HFF-Myc (cell line): ENCODE measurements around the gene CORO2B.
A peak's percentile ranks its signal among the peaks of the same experiment; 100 is the strongest.

ENCODE experiments used
- DNase-seq: peaks from one replicate; pipeline ENCODE4 v3.0.0-alpha.2; 2011; ENCODE audit warnings: low read depth; ENCODE audit errors: extremely low read depth
- H3K4me3 ChIP-seq: replicated peaks from 2 replicates; pipeline ENCODE4 v1.5.1; 2011; ENCODE audit warnings: low read depth, mild to moderate bottlenecking, control low read depth, low read length
- CTCF ChIP-seq: IDR thresholded peaks from 2 replicates; pipeline ENCODE4 v1.5.1; 2012; ENCODE audit warnings: mild to moderate bottlenecking, low read depth, low read length, control low read depth; ENCODE audit errors: missing control alignments

CORO2B gene

DNA sequence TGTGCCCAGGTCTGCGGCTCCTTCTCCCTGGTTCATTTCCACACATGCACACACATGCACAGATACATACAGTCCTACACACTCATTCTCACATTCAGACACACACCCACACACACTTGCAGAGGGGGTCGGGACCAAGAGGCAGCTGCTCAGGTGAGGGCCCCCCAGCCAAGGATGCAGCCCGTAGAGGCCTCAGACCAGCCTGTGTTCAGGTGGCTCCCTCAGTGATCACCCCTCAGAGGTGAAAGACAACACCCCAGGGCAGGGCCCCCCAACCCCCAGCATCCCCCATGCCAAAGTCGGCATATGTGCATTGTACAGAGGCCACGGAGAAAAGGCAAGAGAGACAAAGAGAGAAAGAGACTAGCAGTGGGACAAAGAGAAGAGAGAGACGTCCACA lies 5.9 kb upstream of the CORO2B start:
- no peak for TF ChIP-seq CTCF
- no peak overlapping the region for H3K4me3 ChIP-seq
- no peak for DNase-seq

GRCh38 chr15:68574046-68574445 lies 4.7 kb upstream of the CORO2B start:
- no peak overlapping the region for H3K4me3 ChIP-seq
- DNase-seq: no peak
- TF ChIP-seq CTCF: no peak

- no peak overlapping the region for H3K4me3 ChIP-seq
- TF ChIP-seq CTCF: no peak
These were observed 4.2 kb upstream of the CORO2B start for GRCh38 chr15:68574629-68575028.

DNA sequence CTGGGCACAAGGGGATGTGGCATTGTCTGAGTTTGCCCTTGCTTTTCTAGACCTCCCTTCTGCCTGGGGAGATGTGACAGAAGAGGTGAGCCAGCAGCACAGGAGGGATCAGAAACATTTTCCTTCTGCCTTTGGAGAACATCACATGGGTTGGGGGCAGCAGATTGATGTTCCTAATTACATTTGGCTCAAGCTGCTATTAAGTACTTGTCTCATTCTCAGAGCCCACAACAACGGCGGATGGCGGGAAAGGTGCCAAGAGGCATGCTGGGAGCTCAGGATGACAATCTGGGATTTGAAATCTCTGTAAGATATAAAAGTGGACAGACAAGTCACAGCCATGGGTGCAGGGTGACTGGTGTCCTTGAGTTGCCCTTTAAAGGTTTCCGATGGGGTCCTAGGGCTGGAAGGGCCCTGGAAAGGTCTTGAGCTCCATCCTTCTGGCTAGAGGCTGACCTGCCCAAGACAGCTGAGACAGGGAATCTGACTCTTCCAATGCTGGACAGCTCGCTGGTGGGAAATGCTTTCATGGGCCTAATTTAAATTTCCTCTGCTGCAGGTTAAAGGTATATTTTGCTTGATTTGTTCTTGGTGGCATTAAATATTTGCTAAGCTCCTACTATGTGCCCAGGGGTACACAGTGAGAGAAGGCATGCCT lies 2.4 kb upstream of the CORO2B start:
- DNase-seq: no peak
- H3K4me3 ChIP-seq: no peak overlapping the region
- TF ChIP-seq CTCF: no peak

More at GRCh38 chr15:68574629-68575028, 4.2 kb upstream of the CORO2B start:
- no peak for DNase-seq

- DNase-seq: no peak
- peak; percentile 21 for TF ChIP-seq CTCF
- H3K4me3 ChIP-seq: peak overlapping the region; percentile 42
These were observed 416 bp upstream of the CORO2B start for GRCh38 chr15:68578175-68578979.

DNA sequence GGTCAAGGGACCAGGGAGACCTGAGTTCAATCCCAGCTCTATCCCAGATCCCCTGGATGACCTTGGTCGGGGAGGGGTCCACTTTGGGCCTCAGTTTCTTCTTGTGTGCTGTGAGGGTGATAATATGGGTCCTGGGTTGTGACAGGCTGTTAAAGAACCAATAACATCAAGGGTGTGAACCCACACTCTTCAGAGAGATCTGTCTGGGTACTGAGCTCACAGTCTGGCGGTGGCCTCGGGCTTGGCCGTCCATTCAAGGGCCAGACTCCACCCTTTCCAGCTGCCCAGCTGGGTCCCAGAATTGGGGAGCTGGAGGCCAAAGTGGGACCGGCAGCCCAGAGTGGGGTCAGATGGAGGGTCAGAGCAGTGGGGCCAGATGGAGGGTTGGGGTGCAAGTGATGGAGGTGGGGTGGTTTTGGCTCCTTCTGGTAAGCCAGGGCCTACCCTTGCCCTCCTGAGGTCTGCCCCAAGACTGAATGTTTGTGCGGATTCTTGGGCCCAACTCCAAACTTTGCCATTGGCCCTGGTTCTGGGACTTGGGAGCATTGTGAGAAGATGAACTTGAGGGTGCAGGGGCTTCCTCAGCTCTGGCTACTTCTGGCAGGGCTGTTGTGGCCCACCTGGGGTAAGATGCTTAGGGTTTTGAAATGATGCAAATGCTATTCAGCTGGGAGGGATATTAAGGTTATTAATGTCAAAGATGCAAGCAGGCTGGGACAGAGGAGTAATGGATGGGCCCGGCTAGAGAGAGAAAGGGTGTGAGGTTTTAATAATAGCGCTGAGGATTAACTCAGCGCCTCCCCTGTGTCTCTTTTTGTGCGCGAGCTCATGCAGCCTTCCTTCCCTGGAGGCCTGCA lies 1.5 kb downstream of the CORO2B start:
- no peak for DNase-seq
- TF ChIP-seq CTCF: no peak
- H3K4me3 ChIP-seq: peak overlapping the region; percentile 42; the same call in 1 of the 2 replicates
